ENCODE data around the gene KHDC1. TPM values are rescaled to one million over a fixed set of nuclear protein-coding genes. Genes with fewer than 3 reads are reported as not detected.

The KHDC1 gene
- total RNA-seq, 1 experiment from 2014 or later: 9.1 TPM

DNA sequence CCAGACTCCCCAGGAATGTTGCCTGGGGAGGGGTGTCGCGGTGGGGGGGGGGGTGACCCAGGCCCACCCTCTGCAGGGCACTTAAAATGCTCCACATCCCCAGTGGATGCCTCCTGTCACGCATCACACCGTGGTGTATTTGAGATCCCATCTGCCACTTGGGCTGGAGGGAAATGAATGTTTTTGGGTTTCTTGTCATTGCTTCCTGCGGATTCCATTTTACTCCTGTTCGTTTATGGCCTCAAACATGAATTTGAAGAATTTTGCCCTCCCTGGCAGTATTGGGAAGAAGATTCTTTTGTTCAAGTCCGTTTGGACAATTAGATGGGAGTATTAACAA lies 544 bp upstream of the KHDC1 start:
- no peak overlapping the region for H2AFZ ChIP-seq (ENCODE audit: low read depth, low read length, poor library complexity, severe bottlenecking)
- no peaks in the 10 kb centered on the region for H3K9me2 ChIP-seq (ENCODE audit: insufficient read depth)
- no peaks in the 10 kb centered on the region for H3K27me3 ChIP-seq (ENCODE audit: insufficient read depth, low read length)
- ChIA-PET RAD21 (ENCODE audit: low non-redundant PET in 1 of 2, low total read pairs in 2 of 2, uncharacterized antibody in 2 of 2, unreplicated experiment in 2 of 2) (no interaction called here), CTCF (no interaction called here), POLR2A (no interaction called here)
- H3K9ac ChIP-seq (ENCODE audit: low read length): no peak overlapping the region
- DNase-seq (ENCODE audit: low read depth, low spot score) (no peak), ATAC-seq (no peak)
- peaks cover 0 to 9% of the 10 kb centered on the region in 2 experiments; a peak in 1 of 4 replicates for H3K4me1 ChIP-seq (ENCODE audit: control insufficient read depth in 1 of 2, insufficient read depth in 2 of 2, low read length in 2 of 2)
- H3K9me3 ChIP-seq (ENCODE audit: control insufficient read depth in 1 of 2, insufficient read depth in 1 of 2, low read depth in 1 of 2, low read length in 2 of 2): no peaks in the 10 kb centered on the region
- H3K79me2 ChIP-seq (ENCODE audit: insufficient read depth, low read length): no peaks in the 10 kb centered on the region
- BruUV-seq (replicated peaks): no TSS peak
- H3K4me2 ChIP-seq (ENCODE audit: low read length): no peak overlapping the region
- no peaks in the 10 kb centered on the region for H4K20me1 ChIP-seq (ENCODE audit: insufficient read depth)
- intact Hi-C loops (cut with micrococcal nuclease): no loop called here
- TF ChIP-seq JUND (IDR thresholded peaks at IDR 0.05) (no peak), CEBPB (IDR thresholded peaks at IDR 0.05; ENCODE audit: low read depth) (no peak), EGR1 (IDR thresholded peaks at IDR 0.05; ENCODE audit: low read depth) (no peak), POLR2AphosphoS5 (IDR thresholded peaks at IDR 0.05; ENCODE audit: low read depth, low read length) (no peak), SRF (IDR thresholded peaks at IDR 0.05; ENCODE audit: low read depth) (no peak), ZFX (IDR thresholded peaks at IDR 0.05) (no peak), EZH2 (IDR thresholded peaks at IDR 0.05) (no peak), RAD21 (IDR thresholded peaks at IDR 0.05; ENCODE audit: low read depth) (no peak), FOSL1 (IDR thresholded peaks at IDR 0.05; ENCODE audit: low read depth) (no peak), POLR2A (IDR thresholded peaks at IDR 0.05; ENCODE audit: borderline replicate concordance, extremely low read depth, insufficient read depth, insufficient read length) (no peak), CTCF (IDR thresholded peaks at IDR 0.05 in 2 of 3, conservative IDR thresholded peaks at IDR 0.05 in 1 of 3; ENCODE audit: borderline replicate concordance in 1 of 3, insufficient read depth in 1 of 3, low read depth in 2 of 3, low read length in 2 of 3) (no peak)
- TF ChIP-seq, protein P1, sequence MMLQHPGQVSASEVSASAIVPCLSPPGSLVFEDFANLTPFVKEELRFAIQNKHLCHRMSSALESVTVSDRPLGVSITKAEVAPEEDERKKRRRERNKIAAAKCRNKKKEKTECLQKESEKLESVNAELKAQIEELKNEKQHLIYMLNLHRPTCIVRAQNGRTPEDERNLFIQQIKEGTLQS (IDR thresholded peaks at IDR 0.05): no peak
- TF ChIP-seq, protein P2, sequence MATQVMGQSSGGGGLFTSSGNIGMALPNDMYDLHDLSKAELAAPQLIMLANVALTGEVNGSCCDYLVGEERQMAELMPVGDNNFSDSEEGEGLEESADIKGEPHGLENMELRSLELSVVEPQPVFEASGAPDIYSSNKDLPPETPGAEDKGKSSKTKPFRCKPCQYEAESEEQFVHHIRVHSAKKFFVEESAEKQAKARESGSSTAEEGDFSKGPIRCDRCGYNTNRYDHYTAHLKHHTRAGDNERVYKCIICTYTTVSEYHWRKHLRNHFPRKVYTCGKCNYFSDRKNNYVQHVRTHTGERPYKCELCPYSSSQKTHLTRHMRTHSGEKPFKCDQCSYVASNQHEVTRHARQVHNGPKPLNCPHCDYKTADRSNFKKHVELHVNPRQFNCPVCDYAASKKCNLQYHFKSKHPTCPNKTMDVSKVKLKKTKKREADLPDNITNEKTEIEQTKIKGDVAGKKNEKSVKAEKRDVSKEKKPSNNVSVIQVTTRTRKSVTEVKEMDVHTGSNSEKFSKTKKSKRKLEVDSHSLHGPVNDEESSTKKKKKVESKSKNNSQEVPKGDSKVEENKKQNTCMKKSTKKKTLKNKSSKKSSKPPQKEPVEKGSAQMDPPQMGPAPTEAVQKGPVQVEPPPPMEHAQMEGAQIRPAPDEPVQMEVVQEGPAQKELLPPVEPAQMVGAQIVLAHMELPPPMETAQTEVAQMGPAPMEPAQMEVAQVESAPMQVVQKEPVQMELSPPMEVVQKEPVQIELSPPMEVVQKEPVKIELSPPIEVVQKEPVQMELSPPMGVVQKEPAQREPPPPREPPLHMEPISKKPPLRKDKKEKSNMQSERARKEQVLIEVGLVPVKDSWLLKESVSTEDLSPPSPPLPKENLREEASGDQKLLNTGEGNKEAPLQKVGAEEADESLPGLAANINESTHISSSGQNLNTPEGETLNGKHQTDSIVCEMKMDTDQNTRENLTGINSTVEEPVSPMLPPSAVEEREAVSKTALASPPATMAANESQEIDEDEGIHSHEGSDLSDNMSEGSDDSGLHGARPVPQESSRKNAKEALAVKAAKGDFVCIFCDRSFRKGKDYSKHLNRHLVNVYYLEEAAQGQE (IDR thresholded peaks at IDR 0.05; ENCODE audit: low read depth): no peak
- no peak overlapping the region for H3K27ac ChIP-seq (ENCODE audit: low read depth, low read length)
- no peak overlapping the region for H3K4me3 ChIP-seq (replicated peaks in 1 of 2; ENCODE audit: low read depth in 1 of 2, low read length in 2 of 2)
- H3K36me3 ChIP-seq (ENCODE audit: control insufficient read depth in 1 of 2, insufficient read depth in 2 of 2, low read length in 2 of 2): no peaks in the 10 kb centered on the region
